WTC11 (cell line): ENCODE measurements around the gene CTDSPL. TPM values are rescaled to one million over a fixed set of nuclear protein-coding genes. Genes with fewer than 3 reads are reported as not detected.
"Not testable (repeated sequence)": the region's sequence is repeated elsewhere in the genome, so short reads cannot be mapped to it uniquely, and the experiment has no call there.

ENCODE experiments used
- ATAC-seq: fragments of 200-7000 bp; cut with Tn5 transposase; 2 replicates; pipeline ENCODE4 v1.10.0; 2021; ENCODE audit warnings: mild to moderate bottlenecking, moderate library complexity
- CTCF ChIA-PET: fragments of 300-600 bp; sonication (Branson Sonifier 250); formaldehyde crosslinking; loops from one replicate; lab custom pipeline; 2021; ENCODE audit warnings: antibody characterized with exemption; lab: Charles Lee
- POLR2A ChIA-PET: fragments of 350-600 bp; sonication (Branson Sonifier 250); formaldehyde crosslinking; loops from one replicate; lab custom pipeline; 2021; ENCODE audit warnings: antibody characterized with exemption; lab: Charles Lee
- DNase-seq: peaks from one replicate; pipeline ENCODE4 v3.0.0; 2021; ENCODE audit warnings: low spot score
- H3K27ac Mint-ChIP-seq: 2 replicates; pipeline ENCODE4 v1.8.0; 2021; ENCODE audit warnings: mixed read lengths
- H3K27me3 Mint-ChIP-seq: 2 replicates; pipeline ENCODE4 v1.8.0; 2021; ENCODE audit warnings: low read depth, mild to moderate bottlenecking, moderate library complexity, mixed read lengths
- H3K36me3 Mint-ChIP-seq: 2 replicates; pipeline ENCODE4 v1.8.0; 2021; ENCODE audit warnings: mixed read lengths
- H3K4me1 Mint-ChIP-seq: 2 replicates; pipeline ENCODE4 v1.8.0; 2022; ENCODE audit warnings: mixed read lengths
- H3K4me3 Mint-ChIP-seq: 2 replicates; pipeline ENCODE4 v1.8.0; 2021; ENCODE audit warnings: mild to moderate bottlenecking, moderate library complexity, mixed read lengths
- H3K9me3 Mint-ChIP-seq: 2 replicates; pipeline ENCODE4 v1.8.0; 2021; ENCODE audit warnings: mixed read lengths
- AFF4 ChIP-seq: sonication (generic); formaldehyde crosslinking; IDR thresholded peaks from 2 replicates; pipeline ENCODE4 v1.8.1; 2023; ENCODE audit warnings: mild to moderate bottlenecking, missing genetic modification reagents, borderline replicate concordance
- ATF2 ChIP-seq: sonication (generic); formaldehyde crosslinking; IDR thresholded peaks from 2 replicates; pipeline ENCODE4 v1.8.1; 2022; ENCODE audit warnings: low read depth, missing genetic modification reagents, borderline replicate concordance
- CREB1 ChIP-seq: sonication (generic); formaldehyde crosslinking; IDR thresholded peaks from 2 replicates; pipeline ENCODE4 v1.8.0; 2023; ENCODE audit warnings: mild to moderate bottlenecking, missing genetic modification reagents
- FOXP4 ChIP-seq: sonication (generic); formaldehyde crosslinking; IDR thresholded peaks from 2 replicates; pipeline ENCODE4 v1.8.0; 2022; ENCODE audit warnings: mild to moderate bottlenecking, missing genetic modification reagents
- GRHL2 ChIP-seq: fragments of 250-450 bp; sonication (Bioruptor Pico); IDR thresholded peaks from 2 replicates; pipeline ENCODE4 v1.8.0; 2022; ENCODE audit warnings: mild to moderate bottlenecking, moderate library complexity; ENCODE audit not compliant: insufficient replicate concordance, severe bottlenecking
- KAT7 ChIP-seq: sonication (generic); formaldehyde crosslinking; IDR thresholded peaks from 2 replicates; pipeline ENCODE4 v1.8.1; 2023; ENCODE audit warnings: missing genetic modification reagents, mild to moderate bottlenecking, borderline replicate concordance
- NFATC4 ChIP-seq: fragments of 250-450 bp; sonication (Bioruptor Pico); IDR thresholded peaks from 2 replicates; pipeline ENCODE4 v1.9.0; 2021; ENCODE audit warnings: mild to moderate bottlenecking
- NFE2L1 ChIP-seq: sonication (generic); formaldehyde crosslinking; IDR thresholded peaks from 2 replicates; pipeline ENCODE4 v1.8.1; 2023; ENCODE audit warnings: missing genetic modification reagents
- OVOL2 ChIP-seq: fragments of 250-450 bp; sonication (Bioruptor Pico); IDR thresholded peaks from 2 replicates; pipeline ENCODE4 v1.9.0; 2021; ENCODE audit warnings: mild to moderate bottlenecking, borderline replicate concordance
- RORB ChIP-seq: fragments of 250-450 bp; sonication (Bioruptor Pico); IDR thresholded peaks from 2 replicates; pipeline ENCODE4 v1.9.0; 2021; ENCODE audit warnings: mild to moderate bottlenecking
- SOX15 ChIP-seq: fragments of 250-450 bp; sonication (Bioruptor Pico); IDR thresholded peaks from 2 replicates; pipeline ENCODE4 v1.9.0; 2021; ENCODE audit warnings: mild to moderate bottlenecking
- TEAD4 ChIP-seq: sonication (generic); formaldehyde crosslinking; IDR thresholded peaks from 2 replicates; pipeline ENCODE4 v1.8.0; 2022; ENCODE audit warnings: mild to moderate bottlenecking, missing genetic modification reagents
- USF2 ChIP-seq: sonication (generic); formaldehyde crosslinking; IDR thresholded peaks from 2 replicates; pipeline ENCODE4 v1.8.1; 2023; ENCODE audit warnings: mild to moderate bottlenecking, missing genetic modification reagents, moderate library complexity
- ZNF138 ChIP-seq: sonication (generic); formaldehyde crosslinking; conservative IDR thresholded peaks from 2 replicates; pipeline ENCODE4 v1.8.1; 2022; ENCODE audit warnings: mild to moderate bottlenecking, moderate library complexity, missing genetic modification reagents
- ZNF263 ChIP-seq: sonication (generic); formaldehyde crosslinking; IDR thresholded peaks from 2 replicates; pipeline ENCODE4 v1.8.1; 2022; ENCODE audit warnings: low read depth, mild to moderate bottlenecking, moderate library complexity, missing genetic modification reagents
- ZNF317 ChIP-seq: sonication (generic); formaldehyde crosslinking; IDR thresholded peaks from 2 replicates; pipeline ENCODE4 v1.8.1; 2023; ENCODE audit warnings: low read depth, mild to moderate bottlenecking, moderate library complexity, missing genetic modification reagents, borderline replicate concordance
- total RNA-seq: library from RNA; stranded (reverse); gene quantifications from 3 replicates; pipeline ENCODE4 v1.2.3, GENCODE V29; 2021

Gene CTDSPL
- total RNA-seq, 1 experiment from 2014 or later = 41.2 TPM

GRCh38 chr3:37814547-37814946, 47.1 kb upstream of the CTDSPL start:
- H3K4me1 Mint-ChIP-seq = 0 out of 2 replicates have a peak, but pooled peaks cover 3% of the 10 kb centered on the region
- TF ChIP-seq KAT7 (CRISPR knock-in tag) = no peak
- no peak for TF ChIP-seq RORB (CRISPR knock-in tag)
- TF ChIP-seq ZNF138 (CRISPR knock-in tag) = no peak
- no peak for TF ChIP-seq NFE2L1 (CRISPR knock-in tag)
- no peak for TF ChIP-seq AFF4
- TF ChIP-seq SOX15 = no peak
- TF ChIP-seq TEAD4 (CRISPR knock-in tag) = no peak
- no peak for TF ChIP-seq CREB1 (CRISPR knock-in tag)
- no peak for TF ChIP-seq NFATC4 (CRISPR knock-in tag)
- TF ChIP-seq ZNF317 (CRISPR knock-in tag) = no peak
- TF ChIP-seq FOXP4 (CRISPR knock-in tag) = no peak
- TF ChIP-seq OVOL2 (CRISPR knock-in tag) = no peak
- TF ChIP-seq USF2 = no peak
- TF ChIP-seq ZNF263 = no peak
- TF ChIP-seq, all 79 proteins: peak for 0
- H3K36me3 Mint-ChIP-seq = no peaks in the 10 kb centered on the region
- H3K9me3 Mint-ChIP-seq = no peaks in the 10 kb centered on the region
- peak; percentile 66 for ATAC-seq
- no peaks in the 10 kb centered on the region for H3K27me3 Mint-ChIP-seq
- DNase-seq = no peak
- CTCF ChIA-PET = interaction anchor here (1.4 to 1.5 kb wide), 2 partner anchors 11 to 153 kb away, joined by 3 to 5 read pairs; no protein-coding TSS in a partner anchor
- H3K27ac Mint-ChIP-seq = no peak overlapping the region
- POLR2A ChIA-PET = no interaction called here
- H3K4me3 Mint-ChIP-seq = no peak overlapping the region

- H3K4me3 Mint-ChIP-seq, H3K27me3 Mint-ChIP-seq, H3K36me3 Mint-ChIP-seq, H3K9me3 Mint-ChIP-seq, POLR2A ChIA-PET, ATAC-seq, H3K27ac Mint-ChIP-seq, H3K4me1 Mint-ChIP-seq, DNase-seq: not testable (repeated sequence)
- CTCF ChIA-PET = interaction anchor here (1.0 to 1.5 kb wide), 3 partner anchors 10 to 340 kb away, joined by 3 to 5 read pairs (median 3); no protein-coding TSS in a partner anchor
These were observed 46.5 kb upstream of the CTDSPL start for GRCh38 chr3:37815156-37815555.

- Mint-ChIP-seq H3K9me3 (no peaks in the 10 kb centered on the region), H3K4me3 (no peak overlapping the region), H3K36me3 (no peaks in the 10 kb centered on the region), H3K27ac (no peak overlapping the region), H3K27me3 (no peaks in the 10 kb centered on the region), H3K4me1 (0 out of 2 replicates have a peak, but pooled peaks cover 3% of the 10 kb centered on the region)
- ChIA-PET POLR2A (no interaction called here), CTCF (interaction anchor here (1.0 to 1.8 kb wide), 2 partner anchors 181 to 341 kb away, joined by 3 to 4 read pairs; no protein-coding TSS in a partner anchor)
- DNase-seq (no peak), ATAC-seq (no peak)
- TF ChIP-seq ATF2 (no peak), AFF4 (no peak), ZNF317 (CRISPR knock-in tag) (no peak), GRHL2 (no peak)
These were observed 45.4 kb upstream of the CTDSPL start for GRCh38 chr3:37816271-37816670.
